Erythroblast (primary cell): ENCODE results near the gene SERP1.

ENCODE experiments used
- GATA1 ChIP-seq: IDR thresholded peaks from 2 replicates; pipeline ENCODE4 v1.6.1; 2011; ENCODE audit warnings: low read depth, mild to moderate bottlenecking, control low read depth, low read length, moderate library complexity
- POLR2A ChIP-seq: IDR thresholded peaks from 2 replicates; pipeline ENCODE4 v1.6.1; 2011; ENCODE audit warnings: mild to moderate bottlenecking, low read length

DNA sequence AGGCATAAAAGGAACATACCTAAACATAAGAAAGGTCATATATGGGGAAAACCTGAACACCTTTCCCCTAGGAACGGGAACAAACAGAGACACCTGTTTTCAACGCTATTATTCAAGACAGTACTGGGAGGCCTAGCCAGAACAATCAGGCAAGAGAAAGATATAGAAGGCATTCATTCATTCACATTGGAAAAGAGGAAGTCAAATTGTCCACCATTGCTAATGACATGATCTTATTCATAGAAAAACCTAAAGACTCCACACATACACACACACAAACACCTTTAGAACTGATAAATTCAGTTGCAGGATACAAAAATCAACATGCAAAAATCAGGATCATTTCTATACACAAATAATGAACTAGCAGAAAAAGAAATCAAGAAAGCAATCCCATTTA is 36.5 kb downstream of the SERP1 start:
- no peak for TF ChIP-seq POLR2A
- TF ChIP-seq GATA1: no peak
